ENCODE data around the gene DOCK10.

The DOCK10 gene

GRCh38 chr2:224969633-224970260 is 72.5 kb downstream of the DOCK10 start:
- no peak overlapping the region for H3K9ac ChIP-seq (ENCODE audit: low read length in 5 of 5)
- H3K27ac ChIP-seq (ENCODE audit: low read depth, low read length), result no peak overlapping the region
- no peaks in the 10 kb centered on the region for H3K36me3 ChIP-seq (ENCODE audit: control insufficient read depth in 5 of 5, insufficient read depth in 5 of 5, low read length in 5 of 5)
- H3K4me3 ChIP-seq (ENCODE audit: low read depth in 1 of 5, low read length in 5 of 5), result no peak overlapping the region
- no peaks in the 10 kb centered on the region for H3K9me3 ChIP-seq (ENCODE audit: control insufficient read depth in 5 of 5, low read length in 5 of 5)
- H3K27me3 ChIP-seq (ENCODE audit: control insufficient read depth in 5 of 5, insufficient read depth in 4 of 5, low read length in 5 of 5), result no peaks in the 10 kb centered on the region
- H3K4me1 ChIP-seq (ENCODE audit: control insufficient read depth in 5 of 5, insufficient read depth in 5 of 5, low read length in 5 of 5), result no peaks in the 10 kb centered on the region

- no peak overlapping the region for H3K9ac ChIP-seq (ENCODE audit: low read length in 5 of 5)
- no peak overlapping the region for H3K4me3 ChIP-seq (ENCODE audit: low read depth in 1 of 5, low read length in 5 of 5)
- no peaks in the 10 kb centered on the region for H3K4me1 ChIP-seq (ENCODE audit: control insufficient read depth in 5 of 5, insufficient read depth in 5 of 5, low read length in 5 of 5)
- no peaks in the 10 kb centered on the region for H3K27me3 ChIP-seq (ENCODE audit: control insufficient read depth in 5 of 5, insufficient read depth in 4 of 5, low read length in 5 of 5)
- no peaks in the 10 kb centered on the region for H3K36me3 ChIP-seq (ENCODE audit: control insufficient read depth in 5 of 5, insufficient read depth in 5 of 5, low read length in 5 of 5)
- no peak overlapping the region for H3K27ac ChIP-seq (ENCODE audit: low read depth, low read length)
- H3K9me3 ChIP-seq (ENCODE audit: control insufficient read depth in 5 of 5, low read length in 5 of 5), result no peaks in the 10 kb centered on the region
These were observed 73.2 kb downstream of the DOCK10 start for GRCh38 chr2:224969095-224969494.

GRCh38 chr2:224968051-224968450 is 74.2 kb downstream of the DOCK10 start:
- Histone ChIP-seq H3K27me3 (ENCODE audit: control insufficient read depth in 5 of 5, insufficient read depth in 4 of 5, low read length in 5 of 5) (no peaks in the 10 kb centered on the region), H3K9ac (ENCODE audit: low read length in 5 of 5) (no peak overlapping the region), H3K4me3 (ENCODE audit: low read depth in 1 of 5, low read length in 5 of 5) (no peak overlapping the region), H3K27ac (ENCODE audit: low read depth, low read length) (no peak overlapping the region), H3K36me3 (ENCODE audit: control insufficient read depth in 5 of 5, insufficient read depth in 5 of 5, low read length in 5 of 5) (no peaks in the 10 kb centered on the region), H3K9me3 (ENCODE audit: control insufficient read depth in 5 of 5, low read length in 5 of 5) (no peaks in the 10 kb centered on the region), H3K4me1 (ENCODE audit: control insufficient read depth in 5 of 5, insufficient read depth in 5 of 5, low read length in 5 of 5) (no peaks in the 10 kb centered on the region)

GRCh38 chr2:224966613-224967012 is 75.7 kb downstream of the DOCK10 start:
- Histone ChIP-seq H3K9ac (ENCODE audit: low read length in 5 of 5) (no peak overlapping the region), H3K27me3 (ENCODE audit: control insufficient read depth in 5 of 5, insufficient read depth in 4 of 5, low read length in 5 of 5) (no peaks in the 10 kb centered on the region), H3K9me3 (ENCODE audit: control insufficient read depth in 5 of 5, low read length in 5 of 5) (no peaks in the 10 kb centered on the region), H3K27ac (ENCODE audit: low read depth, low read length) (no peak overlapping the region), H3K4me3 (ENCODE audit: low read depth in 1 of 5, low read length in 5 of 5) (no peak overlapping the region), H3K4me1 (ENCODE audit: control insufficient read depth in 5 of 5, insufficient read depth in 5 of 5, low read length in 5 of 5) (no peaks in the 10 kb centered on the region), H3K36me3 (ENCODE audit: control insufficient read depth in 5 of 5, insufficient read depth in 5 of 5, low read length in 5 of 5) (no peaks in the 10 kb centered on the region)

- no peak overlapping the region for H3K4me3 ChIP-seq (ENCODE audit: low read depth in 1 of 5, low read length in 5 of 5)
These were observed 82.7 kb downstream of the DOCK10 start for GRCh38 chr2:224959556-224959955.

GRCh38 chr2:224958873-224959272 is 83.4 kb downstream of the DOCK10 start:
- no peak overlapping the region for H3K4me3 ChIP-seq (ENCODE audit: low read depth in 1 of 5, low read length in 5 of 5)
- H3K27ac ChIP-seq (ENCODE audit: low read depth, low read length), result no peak overlapping the region
- H3K4me1 ChIP-seq (ENCODE audit: control insufficient read depth in 5 of 5, insufficient read depth in 5 of 5, low read length in 5 of 5), result peaks cover 0 to 20% (median 17%) of the 10 kb centered on the region in 5 donors

More at GRCh38 chr2:224959556-224959955, 82.7 kb downstream of the DOCK10 start:
- H3K4me1 ChIP-seq (ENCODE audit: control insufficient read depth in 5 of 5, insufficient read depth in 5 of 5, low read length in 5 of 5), result peaks cover 0 to 20% (median 17%) of the 10 kb centered on the region in 5 donors
- no peaks in the 10 kb centered on the region for H3K36me3 ChIP-seq (ENCODE audit: control insufficient read depth in 5 of 5, insufficient read depth in 5 of 5, low read length in 5 of 5)
- no peak overlapping the region for H3K9ac ChIP-seq (ENCODE audit: low read length in 5 of 5)
- no peak overlapping the region for H3K27ac ChIP-seq (ENCODE audit: low read depth, low read length)
- no peaks in the 10 kb centered on the region for H3K27me3 ChIP-seq (ENCODE audit: control insufficient read depth in 5 of 5, insufficient read depth in 4 of 5, low read length in 5 of 5)
- no peaks in the 10 kb centered on the region for H3K9me3 ChIP-seq (ENCODE audit: control insufficient read depth in 5 of 5, low read length in 5 of 5)

GRCh38 chr2:224958462-224958857 is 83.8 kb downstream of the DOCK10 start:
- no peaks in the 10 kb centered on the region for H3K36me3 ChIP-seq (ENCODE audit: control insufficient read depth in 5 of 5, insufficient read depth in 5 of 5, low read length in 5 of 5)
- no peak overlapping the region for H3K27ac ChIP-seq (ENCODE audit: low read depth, low read length)
- no peaks in the 10 kb centered on the region for H3K9me3 ChIP-seq (ENCODE audit: control insufficient read depth in 5 of 5, low read length in 5 of 5)
- no peak overlapping the region for H3K9ac ChIP-seq (ENCODE audit: low read length in 5 of 5)
- H3K4me3 ChIP-seq (ENCODE audit: low read depth in 1 of 5, low read length in 5 of 5), result peak overlapping the region in 1 of 5 donors; percentile 13
- no peaks in the 10 kb centered on the region for H3K27me3 ChIP-seq (ENCODE audit: control insufficient read depth in 5 of 5, insufficient read depth in 4 of 5, low read length in 5 of 5)
- H3K4me1 ChIP-seq (ENCODE audit: control insufficient read depth in 5 of 5, insufficient read depth in 5 of 5, low read length in 5 of 5), result peaks cover 0 to 20% (median 17%) of the 10 kb centered on the region in 5 donors

More at GRCh38 chr2:224958873-224959272, 83.4 kb downstream of the DOCK10 start:
- no peaks in the 10 kb centered on the region for H3K36me3 ChIP-seq (ENCODE audit: control insufficient read depth in 5 of 5, insufficient read depth in 5 of 5, low read length in 5 of 5)
- H3K9ac ChIP-seq (ENCODE audit: low read length in 5 of 5), result no peak overlapping the region
- H3K9me3 ChIP-seq (ENCODE audit: control insufficient read depth in 5 of 5, low read length in 5 of 5), result no peaks in the 10 kb centered on the region
- H3K27me3 ChIP-seq (ENCODE audit: control insufficient read depth in 5 of 5, insufficient read depth in 4 of 5, low read length in 5 of 5), result no peaks in the 10 kb centered on the region

- peak overlapping the region in 1 of 5 donors; percentile 13 for H3K4me3 ChIP-seq (ENCODE audit: low read depth in 1 of 5, low read length in 5 of 5)
- peaks cover 0 to 20% (median 17%) of the 10 kb centered on the region in 5 donors for H3K4me1 ChIP-seq (ENCODE audit: control insufficient read depth in 5 of 5, insufficient read depth in 5 of 5, low read length in 5 of 5)
- no peaks in the 10 kb centered on the region for H3K27me3 ChIP-seq (ENCODE audit: control insufficient read depth in 5 of 5, insufficient read depth in 4 of 5, low read length in 5 of 5)
- H3K9ac ChIP-seq (ENCODE audit: low read length in 5 of 5), result no peak overlapping the region
- no peak overlapping the region for H3K27ac ChIP-seq (ENCODE audit: low read depth, low read length)
- no peaks in the 10 kb centered on the region for H3K36me3 ChIP-seq (ENCODE audit: control insufficient read depth in 5 of 5, insufficient read depth in 5 of 5, low read length in 5 of 5)
- H3K9me3 ChIP-seq (ENCODE audit: control insufficient read depth in 5 of 5, low read length in 5 of 5), result no peaks in the 10 kb centered on the region
These were observed 84.5 kb downstream of the DOCK10 start for GRCh38 chr2:224957540-224958461.

- peaks cover 0 to 20% (median 17%) of the 10 kb centered on the region in 5 donors for H3K4me1 ChIP-seq (ENCODE audit: control insufficient read depth in 5 of 5, insufficient read depth in 5 of 5, low read length in 5 of 5)
- no peaks in the 10 kb centered on the region for H3K27me3 ChIP-seq (ENCODE audit: control insufficient read depth in 5 of 5, insufficient read depth in 4 of 5, low read length in 5 of 5)
- H3K36me3 ChIP-seq (ENCODE audit: control insufficient read depth in 5 of 5, insufficient read depth in 5 of 5, low read length in 5 of 5), result no peaks in the 10 kb centered on the region
- no peak overlapping the region for H3K27ac ChIP-seq (ENCODE audit: low read depth, low read length)
- no peak overlapping the region for H3K4me3 ChIP-seq (ENCODE audit: low read depth in 1 of 5, low read length in 5 of 5)
- H3K9me3 ChIP-seq (ENCODE audit: control insufficient read depth in 5 of 5, low read length in 5 of 5), result no peaks in the 10 kb centered on the region
- no peak overlapping the region for H3K9ac ChIP-seq (ENCODE audit: low read length in 5 of 5)
These were observed 85.6 kb downstream of the DOCK10 start for GRCh38 chr2:224956706-224957105.

- Histone ChIP-seq H3K4me1 (ENCODE audit: control insufficient read depth in 5 of 5, insufficient read depth in 5 of 5, low read length in 5 of 5) (peaks cover 0 to 20% (median 17%) of the 10 kb centered on the region in 5 donors), H3K9me3 (ENCODE audit: control insufficient read depth in 5 of 5, low read length in 5 of 5) (no peaks in the 10 kb centered on the region), H3K27me3 (ENCODE audit: control insufficient read depth in 5 of 5, insufficient read depth in 4 of 5, low read length in 5 of 5) (no peaks in the 10 kb centered on the region), H3K27ac (ENCODE audit: low read depth, low read length) (no peak overlapping the region), H3K36me3 (ENCODE audit: control insufficient read depth in 5 of 5, insufficient read depth in 5 of 5, low read length in 5 of 5) (no peaks in the 10 kb centered on the region), H3K4me3 (ENCODE audit: low read depth in 1 of 5, low read length in 5 of 5) (no peak overlapping the region), H3K9ac (ENCODE audit: low read length in 5 of 5) (no peak overlapping the region)
These were observed 87.3 kb downstream of the DOCK10 start for GRCh38 chr2:224954980-224955379.

Measured in subcutaneous abdominal adipose tissue (tissue), 5 donors.